Measurements from ENCODE around the gene CARD19. TPM values are rescaled to one million over a fixed set of nuclear protein-coding genes. Genes with fewer than 3 reads are reported as not detected.

The CARD19 gene
- total and polyA plus RNA-seq, 8 donors: 4.3 to 20.4 (median 8.1) TPM

DNA sequence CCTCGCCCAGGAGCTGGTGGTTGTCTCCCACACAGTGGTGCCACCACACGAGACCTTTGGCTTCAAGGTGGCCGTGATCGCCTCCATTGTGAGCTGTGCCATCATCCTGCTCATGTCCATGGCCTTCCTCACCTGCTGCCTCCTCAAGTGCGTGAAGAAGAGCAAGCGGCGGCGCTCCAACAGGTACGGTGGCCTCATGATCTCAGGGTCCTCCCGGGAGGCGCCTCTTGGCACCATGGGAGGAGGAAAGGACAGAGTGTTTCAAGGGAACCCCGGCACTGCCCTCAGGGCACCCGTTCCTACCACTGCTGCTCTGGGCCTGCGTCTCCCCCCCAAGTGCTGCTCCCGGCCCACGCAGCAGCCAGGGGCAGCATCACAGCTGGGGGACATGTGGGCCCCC lies 18.2 kb upstream of the CARD19 start:
- 93 to 98% methylated on average over 16 of the region's 16 CpGs for WGBS, 2 donors
- FAIRE-seq: no peak
- Histone ChIP-seq H3K27me3 (no peaks in the 10 kb centered on the region), H3K4me1 (no peaks in the 10 kb centered on the region), H3K27ac (no peak overlapping the region), H3K4me3 (no peak overlapping the region), H3K36me3 (no peaks in the 10 kb centered on the region), H3K9me3 (no peaks in the 10 kb centered on the region)
- intact Hi-C loops (cut with DNase I): no loop called here
- no peak for ATAC-seq
- DNase-seq: peak in 1 of 6 donors; percentile 34
- TF ChIP-seq, protein P1, sequence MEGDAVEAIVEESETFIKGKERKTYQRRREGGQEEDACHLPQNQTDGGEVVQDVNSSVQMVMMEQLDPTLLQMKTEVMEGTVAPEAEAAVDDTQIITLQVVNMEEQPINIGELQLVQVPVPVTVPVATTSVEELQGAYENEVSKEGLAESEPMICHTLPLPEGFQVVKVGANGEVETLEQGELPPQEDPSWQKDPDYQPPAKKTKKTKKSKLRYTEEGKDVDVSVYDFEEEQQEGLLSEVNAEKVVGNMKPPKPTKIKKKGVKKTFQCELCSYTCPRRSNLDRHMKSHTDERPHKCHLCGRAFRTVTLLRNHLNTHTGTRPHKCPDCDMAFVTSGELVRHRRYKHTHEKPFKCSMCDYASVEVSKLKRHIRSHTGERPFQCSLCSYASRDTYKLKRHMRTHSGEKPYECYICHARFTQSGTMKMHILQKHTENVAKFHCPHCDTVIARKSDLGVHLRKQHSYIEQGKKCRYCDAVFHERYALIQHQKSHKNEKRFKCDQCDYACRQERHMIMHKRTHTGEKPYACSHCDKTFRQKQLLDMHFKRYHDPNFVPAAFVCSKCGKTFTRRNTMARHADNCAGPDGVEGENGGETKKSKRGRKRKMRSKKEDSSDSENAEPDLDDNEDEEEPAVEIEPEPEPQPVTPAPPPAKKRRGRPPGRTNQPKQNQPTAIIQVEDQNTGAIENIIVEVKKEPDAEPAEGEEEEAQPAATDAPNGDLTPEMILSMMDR (IDR thresholded peaks at IDR 0.05): no peak

DNA sequence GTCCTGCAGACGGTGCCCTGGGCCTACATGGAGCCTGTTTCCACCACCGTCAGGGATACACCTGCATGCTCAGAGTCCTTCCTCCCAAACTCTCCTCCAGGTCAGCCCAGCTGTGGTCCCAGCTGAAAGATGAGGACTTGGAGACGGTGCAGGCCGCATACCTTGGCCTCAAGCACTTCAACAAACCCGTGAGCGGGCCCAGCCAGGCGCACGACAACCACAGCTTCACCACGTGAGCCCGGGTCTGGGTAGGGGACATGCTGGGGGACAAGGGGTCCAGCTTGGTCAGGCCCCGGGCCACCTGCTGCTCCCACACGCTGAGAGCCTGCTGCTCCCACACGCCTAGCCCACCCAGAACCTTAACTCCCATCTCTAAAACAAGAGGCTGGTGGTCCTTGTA lies 16.6 kb upstream of the CARD19 start:
- intact Hi-C loops (cut with DNase I): no loop called here
- H3K4me1 ChIP-seq: no peaks in the 10 kb centered on the region
- H3K27ac ChIP-seq: no peak overlapping the region
- H3K27me3 ChIP-seq: no peaks in the 10 kb centered on the region
- 90 to 95% methylated on average over 12 to 13 of the region's 13 CpGs for WGBS, 2 donors
- no peaks in the 10 kb centered on the region for H3K36me3 ChIP-seq
- no peaks in the 10 kb centered on the region for H3K9me3 ChIP-seq
- H3K4me3 ChIP-seq: no peak overlapping the region
- ATAC-seq (no peak), FAIRE-seq (no peak), DNase-seq (peak in 2 of 6 donors; percentile 36 to 46)
- TF ChIP-seq, protein P1 (IDR thresholded peaks at IDR 0.05): no peak

DNA sequence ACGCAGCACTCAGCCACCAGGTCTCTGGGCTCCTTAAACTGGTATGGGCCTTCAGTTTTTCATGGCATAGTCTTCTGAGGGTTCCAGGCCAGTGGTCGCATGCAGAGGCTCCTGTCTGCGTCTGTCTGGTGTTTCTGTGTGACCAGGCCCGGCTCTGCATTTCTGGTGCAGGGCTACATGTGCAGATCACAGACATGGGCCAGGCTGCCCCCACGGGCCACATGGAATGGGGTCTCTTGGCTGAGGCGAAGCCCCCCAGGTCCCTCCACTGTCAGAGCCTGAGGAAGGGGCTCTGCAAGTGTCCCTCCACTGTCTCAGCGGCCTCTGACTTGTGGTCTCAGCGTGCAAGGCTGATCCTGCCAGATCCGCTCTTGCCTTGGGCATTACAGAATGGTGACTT lies 15.6 kb upstream of the CARD19 start:
- ATAC-seq (no peak), DNase-seq (peak in 2 of 6 donors; percentile 35 to 52), FAIRE-seq (no peak)
- TF ChIP-seq, protein P1 (IDR thresholded peaks at IDR 0.05): no peak
- Histone ChIP-seq H3K4me3 (no peak overlapping the region), H3K27me3 (no peaks in the 10 kb centered on the region), H3K27ac (no peak overlapping the region), H3K9me3 (no peaks in the 10 kb centered on the region), H3K4me1 (no peaks in the 10 kb centered on the region), H3K36me3 (no peaks in the 10 kb centered on the region)
- intact Hi-C loops (cut with DNase I): no loop called here
- 90 to 91% methylated on average over 9 of the region's 9 CpGs for WGBS, 2 donors

DNA sequence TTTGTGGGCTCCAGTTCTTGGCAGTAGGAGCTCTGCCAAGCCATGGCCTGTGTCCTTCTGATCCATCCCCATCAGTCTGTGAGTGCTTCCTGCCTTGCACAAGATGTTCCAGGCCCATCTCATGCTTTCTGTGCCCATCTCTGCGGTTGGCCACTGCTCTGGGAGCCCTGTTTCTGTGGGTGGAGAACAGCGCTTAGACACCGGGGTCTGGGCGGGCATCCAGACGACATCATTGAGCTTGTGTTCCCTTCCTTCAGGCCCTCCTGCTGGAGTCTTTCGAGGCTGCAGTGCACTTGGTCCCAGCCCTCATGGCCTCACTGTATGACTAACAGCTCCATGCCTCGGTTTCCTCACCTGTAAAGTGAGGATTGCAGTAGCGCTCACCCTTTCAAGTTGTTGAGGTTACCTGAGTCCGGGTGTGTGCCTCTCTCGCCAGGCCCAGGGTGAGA lies 14.9 kb upstream of the CARD19 start:
- Histone ChIP-seq H3K4me1 (no peaks in the 10 kb centered on the region), H3K27ac (no peak overlapping the region), H3K4me3 (no peak overlapping the region), H3K27me3 (no peaks in the 10 kb centered on the region), H3K9me3 (no peaks in the 10 kb centered on the region), H3K36me3 (no peaks in the 10 kb centered on the region)
- 91 to 95% methylated on average over 10 of the region's 10 CpGs for WGBS, 2 donors
- no peak for ATAC-seq
- TF ChIP-seq, protein P1 (IDR thresholded peaks at IDR 0.05): no peak
- DNase-seq: peak in 1 of 6 donors; percentile 24
- intact Hi-C loops (cut with DNase I): no loop called here
- FAIRE-seq: no peak

DNA sequence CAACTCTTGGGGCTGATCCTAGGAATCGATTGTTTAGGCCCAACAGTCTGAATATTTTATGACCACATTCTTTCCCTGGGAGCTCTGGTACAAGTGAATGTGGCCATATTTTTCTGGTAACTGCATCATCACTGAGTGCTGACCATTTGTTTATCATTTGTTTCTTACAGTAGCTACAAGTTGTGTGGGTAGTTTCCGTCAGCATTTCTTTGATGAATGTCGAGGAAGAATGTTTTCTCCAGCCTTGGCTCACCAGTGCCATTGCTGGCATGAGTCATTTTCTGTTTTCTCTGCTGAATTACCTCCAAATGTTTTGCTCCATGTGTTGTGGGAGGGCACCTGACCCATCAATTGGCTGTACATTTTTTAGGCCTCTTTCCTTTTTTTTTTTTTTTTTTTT lies 14.1 kb upstream of the CARD19 start:
- Histone ChIP-seq H3K4me1 (no peaks in the 10 kb centered on the region), H3K9me3 (no peaks in the 10 kb centered on the region), H3K4me3 (no peak overlapping the region), H3K36me3 (no peaks in the 10 kb centered on the region), H3K27me3 (no peaks in the 10 kb centered on the region), H3K27ac (no peak overlapping the region)
- ATAC-seq (no peak), FAIRE-seq (no peak), DNase-seq (peak in 1 of 6 donors; percentile 2)
- TF ChIP-seq, protein P1 (IDR thresholded peaks at IDR 0.05): no peak
- WGBS, 2 donors: 82 to 87% methylated on average over 3 of the region's 3 CpGs
- intact Hi-C loops (cut with DNase I): no loop called here

Data from pancreas (tissue), 10 donors.